ENCODE results near the gene GATA5. TPM values are rescaled to one million over a fixed set of nuclear protein-coding genes. Genes with fewer than 3 reads are reported as not detected.

Gene GATA5
- total and polyA plus RNA-seq, 9 donors: 0.08 to 5.5 (median 0.92) TPM; not detected in 2

DNA sequence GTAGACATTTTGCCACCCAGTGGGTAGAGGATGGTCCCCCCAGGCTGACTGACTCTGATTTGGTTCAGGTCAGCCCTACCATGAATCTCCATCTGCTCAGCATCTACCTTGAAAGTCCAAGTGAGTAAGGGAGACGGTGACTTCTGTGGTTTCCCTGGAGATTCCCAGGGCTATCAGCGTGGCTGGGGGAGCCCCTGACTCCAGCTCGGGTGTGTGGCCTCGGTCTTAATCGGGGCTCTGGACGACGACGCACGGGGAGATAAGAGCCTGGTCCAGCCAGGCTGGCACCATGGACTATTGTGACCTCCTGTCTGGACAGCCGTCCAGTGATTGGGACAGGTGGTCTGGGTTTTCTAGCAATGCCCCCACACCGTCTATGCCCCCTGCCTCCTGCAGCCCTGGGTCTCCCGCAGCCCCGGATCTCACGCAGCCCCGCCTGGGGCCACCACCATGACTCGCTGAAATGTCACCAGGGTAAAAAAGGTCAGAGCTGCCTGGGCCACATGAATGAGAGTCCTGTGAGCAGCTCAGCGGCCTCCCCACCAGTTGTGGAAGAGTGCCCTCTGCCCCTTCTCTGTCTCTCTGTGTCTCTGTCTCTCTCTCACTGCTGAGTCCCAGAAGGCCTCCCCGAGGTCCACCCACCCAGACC lies 47.1 kb upstream of the GATA5 start:
- no peak overlapping the region for H3K4me3 ChIP-seq
- intact Hi-C loops (cut with DNase I): no loop called here
- no peaks in the 10 kb centered on the region for H3K9me3 ChIP-seq
- DNase-seq: no peak
- H3K36me3 ChIP-seq: no peaks in the 10 kb centered on the region
- no peak for TF ChIP-seq EP300 (IDR thresholded peaks at IDR 0.05)
- TF ChIP-seq POLR2A (IDR thresholded peaks at IDR 0.05): no peak
- TF ChIP-seq, protein P1, sequence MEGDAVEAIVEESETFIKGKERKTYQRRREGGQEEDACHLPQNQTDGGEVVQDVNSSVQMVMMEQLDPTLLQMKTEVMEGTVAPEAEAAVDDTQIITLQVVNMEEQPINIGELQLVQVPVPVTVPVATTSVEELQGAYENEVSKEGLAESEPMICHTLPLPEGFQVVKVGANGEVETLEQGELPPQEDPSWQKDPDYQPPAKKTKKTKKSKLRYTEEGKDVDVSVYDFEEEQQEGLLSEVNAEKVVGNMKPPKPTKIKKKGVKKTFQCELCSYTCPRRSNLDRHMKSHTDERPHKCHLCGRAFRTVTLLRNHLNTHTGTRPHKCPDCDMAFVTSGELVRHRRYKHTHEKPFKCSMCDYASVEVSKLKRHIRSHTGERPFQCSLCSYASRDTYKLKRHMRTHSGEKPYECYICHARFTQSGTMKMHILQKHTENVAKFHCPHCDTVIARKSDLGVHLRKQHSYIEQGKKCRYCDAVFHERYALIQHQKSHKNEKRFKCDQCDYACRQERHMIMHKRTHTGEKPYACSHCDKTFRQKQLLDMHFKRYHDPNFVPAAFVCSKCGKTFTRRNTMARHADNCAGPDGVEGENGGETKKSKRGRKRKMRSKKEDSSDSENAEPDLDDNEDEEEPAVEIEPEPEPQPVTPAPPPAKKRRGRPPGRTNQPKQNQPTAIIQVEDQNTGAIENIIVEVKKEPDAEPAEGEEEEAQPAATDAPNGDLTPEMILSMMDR (IDR thresholded peaks at IDR 0.05): no peak
- H3K27ac ChIP-seq: no peak overlapping the region
- WGBS, 3 donors: 65 to 74% (median 71%) methylated on average over 18 of the region's 18 CpGs
- H3K4me1 ChIP-seq (ENCODE audit: insufficient read depth): no peaks in the 10 kb centered on the region
- H3K27me3 ChIP-seq: no peaks in the 10 kb centered on the region

DNA sequence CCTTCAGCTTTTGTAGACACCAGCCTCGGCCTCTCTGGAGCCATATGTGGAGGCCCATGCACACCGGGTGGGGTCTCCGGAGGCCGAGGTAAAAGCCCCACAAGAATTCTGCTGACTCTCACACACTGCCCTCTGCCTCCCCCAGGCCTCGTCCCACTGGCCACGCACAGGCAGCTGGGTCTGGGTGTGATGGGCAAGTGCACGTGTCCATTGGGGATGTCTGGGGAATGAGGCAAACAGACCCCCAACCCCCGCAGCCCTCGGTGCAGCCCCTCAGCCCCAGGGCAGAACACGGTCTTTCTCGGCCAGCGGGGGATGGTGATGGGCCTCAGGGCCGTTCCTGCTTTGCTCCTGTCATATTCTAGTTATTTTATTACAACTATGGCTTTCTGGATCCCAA lies 44.0 kb upstream of the GATA5 start:
- TF ChIP-seq, protein P1 (IDR thresholded peaks at IDR 0.05): no peak
- TF ChIP-seq POLR2A (IDR thresholded peaks at IDR 0.05) (no peak), EP300 (IDR thresholded peaks at IDR 0.05) (no peak)
- DNase-seq: no peak
- no peaks in the 10 kb centered on the region for H3K4me1 ChIP-seq (ENCODE audit: insufficient read depth)
- no peak overlapping the region for H3K4me3 ChIP-seq
- H3K27ac ChIP-seq: no peak overlapping the region
- no peaks in the 10 kb centered on the region for H3K36me3 ChIP-seq
- WGBS, 3 donors: 68 to 78% (median 75%) methylated on average over 11 to 13 of the region's 13 CpGs
- H3K27me3 ChIP-seq: no peaks in the 10 kb centered on the region
- H3K9me3 ChIP-seq: no peaks in the 10 kb centered on the region
- intact Hi-C loops (cut with DNase I): no loop called here

DNA sequence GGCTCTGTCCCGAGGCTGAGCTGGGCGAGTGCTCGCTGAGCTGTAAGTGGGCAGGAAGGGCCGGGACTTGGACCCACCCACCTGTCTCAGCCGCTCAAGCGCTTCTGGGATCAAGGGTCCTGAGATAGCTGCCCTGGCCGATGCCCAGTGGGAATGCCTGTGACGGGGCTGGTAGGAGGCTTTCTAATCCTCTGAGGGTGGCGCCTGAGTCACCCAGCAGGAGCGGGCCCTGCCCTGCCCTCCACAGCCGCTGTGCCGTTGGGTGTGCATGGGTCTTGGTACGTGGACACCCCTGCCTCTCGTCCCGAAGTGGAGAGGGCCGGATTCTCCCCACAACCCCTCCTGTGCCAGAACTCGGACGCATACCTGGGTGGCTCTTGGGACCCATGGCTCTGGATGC lies 43.1 kb upstream of the GATA5 start:
- Histone ChIP-seq H3K27ac (no peak overlapping the region), H3K4me3 (no peak overlapping the region), H3K36me3 (no peaks in the 10 kb centered on the region), H3K27me3 (no peaks in the 10 kb centered on the region), H3K4me1 (ENCODE audit: insufficient read depth) (no peaks in the 10 kb centered on the region), H3K9me3 (no peaks in the 10 kb centered on the region)
- intact Hi-C loops (cut with DNase I): no loop called here
- no peak for DNase-seq
- TF ChIP-seq, protein P1 (IDR thresholded peaks at IDR 0.05): no peak
- TF ChIP-seq POLR2A (IDR thresholded peaks at IDR 0.05): no peak
- TF ChIP-seq EP300 (IDR thresholded peaks at IDR 0.05): no peak
- 80 to 88% (median 84%) methylated on average over 17 to 18 of the region's 18 CpGs for WGBS, 3 donors

DNA sequence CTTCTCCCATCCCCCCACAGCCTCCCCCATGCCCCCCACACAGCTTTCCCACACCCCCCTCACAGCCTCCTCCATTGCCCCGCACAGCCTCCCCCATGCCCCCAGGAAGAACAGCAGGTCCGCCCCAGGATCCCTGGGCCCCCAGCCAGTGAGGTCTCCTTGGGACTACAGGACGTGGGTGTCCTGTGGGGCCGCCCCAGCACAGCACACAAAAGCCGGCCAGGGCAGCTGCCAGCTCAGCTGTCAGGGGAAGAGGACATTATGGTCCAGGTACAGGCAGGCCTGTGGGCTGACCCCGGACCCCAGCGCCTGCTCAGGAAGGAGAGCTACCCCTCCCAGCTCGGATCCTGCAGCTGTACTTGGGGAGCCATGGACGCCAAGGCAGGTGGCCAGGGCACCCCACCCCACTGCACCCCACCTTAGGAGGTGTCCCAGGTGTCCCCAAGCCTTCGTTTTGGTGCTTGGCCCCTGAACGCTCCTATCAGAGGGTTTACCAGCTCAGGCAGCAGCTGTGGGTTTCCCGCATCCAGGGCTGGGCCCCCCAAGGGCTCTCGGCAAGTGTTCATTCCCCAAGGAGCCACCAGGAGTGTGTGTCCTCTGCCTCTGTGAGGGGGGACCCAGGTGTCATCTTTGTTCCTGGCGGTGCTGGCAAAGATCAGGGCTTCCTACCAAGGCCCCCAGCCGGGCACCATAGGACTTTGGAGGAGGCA lies 42.3 kb upstream of the GATA5 start:
- WGBS, 3 donors: 59 to 81% (median 62%) methylated on average over 5 to 15 of the region's 15 CpGs
- H3K36me3 ChIP-seq: no peaks in the 10 kb centered on the region
- no peak overlapping the region for H3K4me3 ChIP-seq
- TF ChIP-seq POLR2A (IDR thresholded peaks at IDR 0.05) (no peak), EP300 (IDR thresholded peaks at IDR 0.05) (no peak)
- TF ChIP-seq, protein P1 (IDR thresholded peaks at IDR 0.05): no peak
- no peak for DNase-seq
- no peaks in the 10 kb centered on the region for H3K9me3 ChIP-seq
- no peaks in the 10 kb centered on the region for H3K27me3 ChIP-seq
- H3K4me1 ChIP-seq (ENCODE audit: insufficient read depth): no peaks in the 10 kb centered on the region
- intact Hi-C loops (cut with DNase I): no loop called here
- no peak overlapping the region for H3K27ac ChIP-seq

All from ovary (tissue), 9 donors.